Measurements from ENCODE around the gene PCDHGC5. TPM values are rescaled to one million over a fixed set of nuclear protein-coding genes. Genes with fewer than 3 reads are reported as not detected.

PCDHGC5 gene
- total RNA-seq, result under 1 TPM; 0.24 to 0.37 (median 0.32) TPM
- long read RNA-seq, partial matches to known transcripts, result 0 of 1 reads
- long read RNA-seq, other reads (novel, unspliced or antisense), result 1 of 1 reads

- intact Hi-C loops (cut with DNase I), result no loop called here
- Histone ChIP-seq H3K4me1 (peaks cover 0 to 13% (median 0%) of the 10 kb centered on the region in 4 donors), H3K27me3 (no peaks in the 10 kb centered on the region), H3K9me3 (no peaks in the 10 kb centered on the region), H3K4me3 (no peak within 1 kb of the TSS), H3K36me3 (no peaks in the 10 kb centered on the region), H3K27ac (no peak within 1 kb of the TSS)
- DNase-seq, result peak in 1 of 3 donors; percentile 23
- 48% methylated on average over 3 of the region's 14 CpGs for WGBS (ENCODE audit: insufficient coverage, low coverage, low lambda C conversion rate, missing lambda C conversion rate)
- ATAC-seq, result no peak
- TF ChIP-seq CTCF (IDR thresholded peaks at IDR 0.05) (no peak), POLR2A (IDR thresholded peaks at IDR 0.05) (no peak)
These were observed at the start of gene PCDHGC5 for GRCh38 chr5:141488591-141489561. Gene PCDHGC5, plus strand, starts transcription at chr5:141489081. Its CDS starts 160 bp downstream, at chr5:141489241.

DNA sequence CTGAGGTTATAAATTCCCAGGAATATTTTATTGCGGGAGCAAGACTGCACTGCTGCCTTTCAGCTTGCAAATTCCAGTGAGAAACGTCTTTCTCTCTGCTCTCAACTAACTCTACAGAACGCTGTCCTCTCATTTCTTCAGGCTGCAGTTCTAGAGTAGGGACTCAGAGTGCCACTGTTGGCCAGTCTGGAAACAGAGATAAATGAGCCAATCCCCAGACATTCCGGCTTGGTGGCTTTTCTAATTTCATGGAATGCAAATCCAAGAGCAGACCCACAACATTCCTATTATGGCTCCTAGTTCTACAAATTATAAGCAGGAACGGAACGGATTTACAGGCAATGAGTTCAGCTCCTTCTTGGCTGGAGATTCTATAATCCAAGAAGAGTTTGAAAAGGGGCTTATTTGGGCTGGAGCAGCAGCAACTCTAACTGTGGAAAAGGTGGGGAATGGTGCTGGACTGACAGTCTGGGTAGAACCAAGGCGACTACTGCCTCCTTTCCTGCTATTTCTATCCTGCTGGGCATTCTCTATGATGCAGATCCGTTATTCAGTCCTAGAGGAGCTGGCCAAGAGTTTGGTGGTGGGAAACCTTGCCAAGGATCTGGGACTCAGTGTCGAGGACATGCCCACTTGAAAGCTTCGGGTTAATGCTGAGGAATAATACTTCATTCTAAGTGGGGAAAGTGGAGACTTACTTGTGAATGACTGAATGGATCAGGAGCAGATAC, 49.3 kb upstream of the PCDHGC5 start:
- ATAC-seq (no peak), DNase-seq (no peak)
- H3K27ac ChIP-seq, result no peak overlapping the region
- H3K36me3 ChIP-seq, result no peaks in the 10 kb centered on the region
- no peak overlapping the region for H3K4me3 ChIP-seq
- H3K27me3 ChIP-seq, result no peaks in the 10 kb centered on the region
- no peaks in the 10 kb centered on the region for H3K4me1 ChIP-seq
- 68% methylated on average over 10 of the region's 10 CpGs for WGBS (ENCODE audit: insufficient coverage, low coverage, low lambda C conversion rate, missing lambda C conversion rate)
- intact Hi-C loops (cut with DNase I), result no loop called here
- no peaks in the 10 kb centered on the region for H3K9me3 ChIP-seq
- TF ChIP-seq CTCF (IDR thresholded peaks at IDR 0.05), result no peak
- TF ChIP-seq POLR2A (IDR thresholded peaks at IDR 0.05), result no peak

DNA sequence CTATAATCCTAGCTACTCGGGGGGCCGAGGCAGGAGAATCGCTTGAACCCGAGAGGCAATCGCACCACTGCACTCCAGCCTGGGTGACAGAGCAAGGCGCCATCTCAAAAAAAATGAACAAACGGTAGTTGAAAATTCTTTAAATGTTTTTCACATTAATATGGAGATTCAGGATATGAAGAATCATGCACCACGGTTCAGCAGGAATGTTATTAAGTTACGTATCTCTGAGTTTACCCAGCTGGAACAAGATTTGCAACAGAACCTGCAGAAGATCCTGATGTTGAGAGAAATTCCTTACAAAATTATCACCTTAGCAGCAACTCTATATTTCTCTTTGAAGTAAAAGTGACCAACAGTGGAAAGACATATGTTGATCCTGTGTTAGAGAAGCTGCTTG, 48.5 kb upstream of the PCDHGC5 start:
- Histone ChIP-seq H3K4me3 (no peak overlapping the region), H3K27ac (no peak overlapping the region), H3K36me3 (no peaks in the 10 kb centered on the region), H3K9me3 (no peaks in the 10 kb centered on the region), H3K4me1 (no peaks in the 10 kb centered on the region), H3K27me3 (no peaks in the 10 kb centered on the region)
- DNase-seq, result no peak
- ATAC-seq, result no peak
- WGBS (ENCODE audit: insufficient coverage, low coverage, low lambda C conversion rate, missing lambda C conversion rate), result 87% methylated on average over 9 of the region's 9 CpGs
- intact Hi-C loops (cut with DNase I), result no loop called here
- TF ChIP-seq POLR2A (IDR thresholded peaks at IDR 0.05) (no peak), CTCF (IDR thresholded peaks at IDR 0.05) (no peak)

- Histone ChIP-seq H3K36me3 (no peaks in the 10 kb centered on the region), H3K4me3 (no peak overlapping the region), H3K4me1 (no peaks in the 10 kb centered on the region), H3K27ac (no peak overlapping the region), H3K9me3 (no peaks in the 10 kb centered on the region), H3K27me3 (no peaks in the 10 kb centered on the region)
- intact Hi-C loops (cut with DNase I), result no loop called here
- TF ChIP-seq POLR2A (IDR thresholded peaks at IDR 0.05) (no peak), CTCF (IDR thresholded peaks at IDR 0.05) (no peak)
- no peak for DNase-seq
- no peak for ATAC-seq
- WGBS (ENCODE audit: insufficient coverage, low coverage, low lambda C conversion rate, missing lambda C conversion rate), result 40% methylated on average over 1 of the region's 50 CpGs
These were observed 47.2 kb upstream of the PCDHGC5 start for GRCh38 chr5:141441571-141442170.

Data from right lobe of liver (tissue), 6 donors.